Mesothelial cell of epicardium (in vitro differentiated cells): ENCODE data around the gene KRT82. TPM values are rescaled to one million over a fixed set of nuclear protein-coding genes. Genes with fewer than 3 reads are reported as not detected.

Experiments
- DNase-seq, 2 experiments: peaks; one replicate each; pipeline ENCODE4 v3.0.0; 2021; ENCODE audit warnings: low spot score in 2 of 2; ENCODE audit not compliant: unreplicated experiment in 2 of 2
- H3K27ac Mint-ChIP-seq: 2 replicates; pipeline ENCODE4 v1.8.0; 2021; ENCODE audit warnings: mixed read lengths
- H3K27me3 Mint-ChIP-seq: 2 replicates; pipeline ENCODE4 v1.8.0; 2021; ENCODE audit warnings: low read depth, mixed read lengths
- H3K36me3 Mint-ChIP-seq: 2 replicates; pipeline ENCODE4 v1.8.0; 2021; ENCODE audit warnings: mixed read lengths
- H3K4me1 Mint-ChIP-seq: 2 replicates; pipeline ENCODE4 v1.8.0; 2021; ENCODE audit warnings: mixed read lengths
- H3K4me3 Mint-ChIP-seq: 2 replicates; pipeline ENCODE4 v1.8.0; 2021; ENCODE audit warnings: mild to moderate bottlenecking, moderate library complexity, mixed read lengths
- H3K9me3 Mint-ChIP-seq: 2 replicates; pipeline ENCODE4 v1.8.0; 2021; ENCODE audit warnings: mixed read lengths
- total RNA-seq: library from RNA; stranded (reverse); gene quantifications from 3 replicates; pipeline ENCODE4 v1.2.1, GENCODE V29; 2021
- TF ChIP-seq, protein P1 (sequence below): fragments of 200-600 bp; sonication (generic); IDR thresholded peaks from one replicate; pipeline ENCODE4 v1.5.0; 2021; ENCODE audit warnings: antibody characterized with exemption; ENCODE audit not compliant: unreplicated experiment

Gene KRT82
- total RNA-seq, 1 donor from 2014 or later, result not detected

DNA sequence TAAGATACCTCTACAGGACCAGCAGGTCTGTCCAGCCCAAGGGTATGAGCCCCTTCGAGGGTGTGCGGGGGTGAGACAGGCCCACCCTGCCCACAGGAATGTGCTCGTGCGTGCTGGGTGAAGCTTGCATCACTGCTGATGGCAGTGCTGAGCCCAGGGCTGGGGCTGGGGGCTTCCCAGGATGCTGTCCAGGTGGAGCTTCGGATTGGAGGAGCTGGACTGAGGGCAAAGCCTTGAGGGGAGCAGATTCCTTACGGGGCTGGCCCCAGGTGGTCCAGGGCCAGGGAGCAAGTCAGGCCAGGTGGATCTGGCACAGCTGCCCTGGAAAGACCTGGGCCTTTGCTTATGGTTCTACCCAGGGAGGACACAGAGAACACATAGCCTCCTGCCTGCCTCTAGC is 36.3 kb downstream of the KRT82 start:
- TF ChIP-seq, protein P1, sequence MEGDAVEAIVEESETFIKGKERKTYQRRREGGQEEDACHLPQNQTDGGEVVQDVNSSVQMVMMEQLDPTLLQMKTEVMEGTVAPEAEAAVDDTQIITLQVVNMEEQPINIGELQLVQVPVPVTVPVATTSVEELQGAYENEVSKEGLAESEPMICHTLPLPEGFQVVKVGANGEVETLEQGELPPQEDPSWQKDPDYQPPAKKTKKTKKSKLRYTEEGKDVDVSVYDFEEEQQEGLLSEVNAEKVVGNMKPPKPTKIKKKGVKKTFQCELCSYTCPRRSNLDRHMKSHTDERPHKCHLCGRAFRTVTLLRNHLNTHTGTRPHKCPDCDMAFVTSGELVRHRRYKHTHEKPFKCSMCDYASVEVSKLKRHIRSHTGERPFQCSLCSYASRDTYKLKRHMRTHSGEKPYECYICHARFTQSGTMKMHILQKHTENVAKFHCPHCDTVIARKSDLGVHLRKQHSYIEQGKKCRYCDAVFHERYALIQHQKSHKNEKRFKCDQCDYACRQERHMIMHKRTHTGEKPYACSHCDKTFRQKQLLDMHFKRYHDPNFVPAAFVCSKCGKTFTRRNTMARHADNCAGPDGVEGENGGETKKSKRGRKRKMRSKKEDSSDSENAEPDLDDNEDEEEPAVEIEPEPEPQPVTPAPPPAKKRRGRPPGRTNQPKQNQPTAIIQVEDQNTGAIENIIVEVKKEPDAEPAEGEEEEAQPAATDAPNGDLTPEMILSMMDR, result no peak
- DNase-seq, result no peak
- peaks cover 7% of the 10 kb centered on the region for H3K9me3 Mint-ChIP-seq
- H3K27ac Mint-ChIP-seq, result no peak overlapping the region
- no peaks in the 10 kb centered on the region for H3K36me3 Mint-ChIP-seq
- H3K4me1 Mint-ChIP-seq, result peaks cover 4% of the 10 kb centered on the region
- peaks cover 27% of the 10 kb centered on the region for H3K27me3 Mint-ChIP-seq
- no peak overlapping the region for H3K4me3 Mint-ChIP-seq

DNA sequence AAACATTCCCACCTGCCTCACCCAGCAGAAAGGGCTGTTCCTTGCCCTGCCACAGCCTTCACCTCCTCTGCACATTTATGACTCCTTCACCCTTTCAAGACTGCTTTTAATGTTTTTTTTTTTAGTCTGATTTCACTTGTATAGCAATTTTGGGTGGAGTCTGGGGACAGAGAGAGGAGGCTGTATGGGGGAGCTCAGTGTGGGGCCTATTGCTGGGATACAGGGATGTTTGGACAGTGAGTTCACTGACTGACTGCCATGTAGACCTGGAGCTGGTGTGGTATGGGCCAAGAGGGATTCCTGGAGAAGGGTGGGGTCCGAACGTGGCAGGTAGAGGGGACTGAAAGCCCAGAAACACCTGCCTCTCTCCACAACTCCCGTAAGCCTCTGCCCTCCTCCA is 36.9 kb downstream of the KRT82 start:
- Mint-ChIP-seq H3K36me3 (no peaks in the 10 kb centered on the region), H3K4me1 (peaks cover 4% of the 10 kb centered on the region), H3K9me3 (peaks cover 5% of the 10 kb centered on the region), H3K27me3 (peaks cover 31% of the 10 kb centered on the region), H3K27ac (no peak overlapping the region), H3K4me3 (no peak overlapping the region)
- DNase-seq, result no peak
- TF ChIP-seq, protein P1, result no peak

DNA sequence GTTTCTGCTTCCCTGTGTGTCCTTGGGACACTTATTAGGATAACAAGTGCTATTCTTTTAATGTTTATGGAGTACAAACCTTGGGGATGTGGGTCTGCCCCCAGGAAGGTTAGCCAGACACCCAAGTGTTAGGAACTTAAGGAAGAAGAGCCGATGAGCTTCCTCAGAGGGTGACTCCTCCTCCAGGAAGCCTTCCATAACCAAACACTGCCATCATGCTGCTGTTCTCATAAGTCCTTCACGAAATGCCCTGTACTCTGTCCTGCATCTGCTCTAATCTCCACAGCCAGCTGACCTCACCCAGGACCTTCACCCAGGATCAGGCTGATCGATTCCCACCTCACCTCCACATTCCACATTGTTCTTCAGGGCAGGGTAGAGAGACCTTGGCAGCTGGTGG is 37.6 kb downstream of the KRT82 start:
- no peaks in the 10 kb centered on the region for H3K36me3 Mint-ChIP-seq
- no peak for DNase-seq
- peaks cover 36% of the 10 kb centered on the region for H3K27me3 Mint-ChIP-seq
- TF ChIP-seq, protein P1, result no peak
- H3K4me1 Mint-ChIP-seq, result peaks cover 4% of the 10 kb centered on the region
- H3K27ac Mint-ChIP-seq, result no peak overlapping the region
- H3K9me3 Mint-ChIP-seq, result no peaks in the 10 kb centered on the region
- no peak overlapping the region for H3K4me3 Mint-ChIP-seq

DNA sequence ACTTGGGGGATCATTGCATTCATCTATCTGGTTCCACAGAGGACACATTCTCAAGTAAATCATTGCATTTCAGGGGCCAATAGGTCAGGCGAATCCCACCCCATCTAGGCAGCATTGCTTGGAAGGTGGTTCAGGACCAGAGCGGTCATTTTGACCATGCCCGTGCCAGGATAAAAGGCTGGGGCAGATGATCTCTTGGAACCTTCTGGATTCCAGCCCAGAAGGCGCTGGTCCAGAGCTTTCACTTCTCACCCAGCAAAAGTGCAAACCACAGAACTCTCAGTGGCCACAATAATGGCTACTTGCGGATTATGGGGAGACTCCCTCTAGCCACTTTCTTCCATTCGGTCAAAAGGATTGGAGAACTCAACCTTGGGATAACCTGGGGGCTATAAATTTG is 38.3 kb downstream of the KRT82 start:
- Mint-ChIP-seq H3K9me3 (no peaks in the 10 kb centered on the region), H3K27me3 (peaks cover 39% of the 10 kb centered on the region), H3K36me3 (no peaks in the 10 kb centered on the region), H3K4me3 (no peak overlapping the region), H3K27ac (no peak overlapping the region), H3K4me1 (peaks cover 4% of the 10 kb centered on the region)
- TF ChIP-seq, protein P1, result no peak
- no peak for DNase-seq

DNA sequence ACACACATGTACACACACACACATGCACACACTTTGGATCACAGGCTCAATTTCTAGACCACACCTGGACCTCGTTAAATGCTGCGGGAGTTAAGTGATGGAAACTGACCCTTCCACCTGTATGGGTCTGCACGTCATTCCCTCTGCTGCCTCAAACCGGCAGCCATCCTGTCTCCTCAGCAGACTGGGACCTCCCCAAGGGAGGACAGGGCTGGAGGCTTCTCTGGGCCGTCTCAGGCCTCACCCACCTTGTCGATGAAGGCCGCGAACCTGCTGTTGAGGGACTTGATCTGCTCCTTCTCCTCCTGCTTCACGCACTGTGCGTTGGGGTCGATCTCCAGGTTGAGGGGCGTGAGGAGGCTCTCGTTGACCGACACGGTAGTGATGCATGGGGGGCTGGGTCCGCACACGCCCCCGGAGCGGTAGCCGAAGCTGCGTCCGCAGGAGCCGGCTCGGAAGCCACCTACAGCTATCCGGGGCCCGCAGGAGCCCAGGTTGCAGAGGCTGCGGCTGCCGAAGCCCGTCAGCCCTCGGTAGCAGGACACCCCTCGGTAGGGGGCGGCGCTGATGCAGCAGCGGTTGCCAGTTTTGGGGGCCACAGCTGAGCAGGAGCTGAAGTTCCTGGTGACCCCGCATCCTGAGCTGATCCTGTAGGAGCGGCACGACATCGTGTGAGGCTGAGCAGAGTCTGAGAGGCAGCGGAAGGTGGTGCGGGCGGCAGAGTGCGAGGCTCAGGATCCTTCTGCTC is 39.2 kb downstream of the KRT82 start, which contains the start of gene KRT85:
Gene KRT85 (minus strand): TSS at position 744 of the 748 bp plus-strand sequence. CDS start 76 bp downstream, at position 668.
- Mint-ChIP-seq H3K4me1 (peaks cover 4% of the 10 kb centered on the region), H3K27me3 (peaks cover 40% of the 10 kb centered on the region), H3K4me3 (no peak within 1 kb of the TSS), H3K9me3 (no peaks in the 10 kb centered on the region), H3K27ac (no peak within 1 kb of the TSS), H3K36me3 (no peaks in the 10 kb centered on the region)
- no peak for DNase-seq
- TF ChIP-seq, protein P1, result no peak
